Stimulated activated CD4-positive, alpha-beta T cell treated with anti-CD3 and anti-CD28 coated beads, Interleukin-15, amount 100 ng/mL, for 48 hours (primary cell): ENCODE results near the gene CDHR3.

Source experiments
- DNase-seq, 2 donors: peaks; one replicate each; pipeline ENCODE4 v3.0.0-alpha.2; 2020; ENCODE audit warnings: low read depth in 2 of 2

CDHR3 gene

DNA sequence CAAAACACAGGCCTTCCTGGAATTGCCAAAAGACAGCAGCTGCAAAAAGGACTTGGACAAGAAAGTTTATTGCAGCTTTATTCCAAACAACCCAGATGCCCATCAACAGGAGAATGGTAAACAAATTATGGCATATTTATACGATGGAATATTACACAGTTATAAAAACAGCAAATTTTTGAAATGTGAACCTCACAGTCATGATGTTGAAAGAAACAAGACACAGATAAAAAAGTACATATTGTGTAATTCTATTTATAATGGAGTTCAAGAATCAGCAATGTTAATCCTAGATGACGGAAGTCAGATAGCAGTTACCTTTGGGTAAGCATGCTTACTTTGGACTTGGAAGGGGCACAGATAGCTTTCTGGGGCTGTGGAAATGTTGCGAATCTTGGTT lies 104.6 kb downstream of the CDHR3 start:
- DNase-seq: no peak

GRCh38 chr7:106068538-106068961 lies 105.5 kb downstream of the CDHR3 start:
- no peak for DNase-seq

DNA sequence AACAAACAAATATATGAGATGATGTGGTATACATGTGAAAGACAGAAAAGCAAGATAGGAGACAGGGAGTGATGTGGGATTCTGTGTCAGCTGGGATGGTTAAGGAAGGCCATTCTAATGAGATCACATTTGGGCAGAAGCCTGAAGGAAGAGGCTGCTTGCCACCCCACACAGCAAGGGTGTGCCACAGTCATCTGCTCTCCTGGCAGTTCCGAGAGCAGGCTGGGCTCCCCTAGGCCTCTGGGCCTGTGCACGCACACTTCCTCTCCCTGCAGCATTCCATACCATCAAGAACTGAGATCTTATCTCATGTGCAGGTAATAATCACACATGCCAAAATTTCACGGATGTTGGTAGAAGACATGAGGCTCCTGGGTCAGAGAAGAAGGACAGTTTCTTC lies 105.9 kb downstream of the CDHR3 start:
- no peak for DNase-seq

DNA sequence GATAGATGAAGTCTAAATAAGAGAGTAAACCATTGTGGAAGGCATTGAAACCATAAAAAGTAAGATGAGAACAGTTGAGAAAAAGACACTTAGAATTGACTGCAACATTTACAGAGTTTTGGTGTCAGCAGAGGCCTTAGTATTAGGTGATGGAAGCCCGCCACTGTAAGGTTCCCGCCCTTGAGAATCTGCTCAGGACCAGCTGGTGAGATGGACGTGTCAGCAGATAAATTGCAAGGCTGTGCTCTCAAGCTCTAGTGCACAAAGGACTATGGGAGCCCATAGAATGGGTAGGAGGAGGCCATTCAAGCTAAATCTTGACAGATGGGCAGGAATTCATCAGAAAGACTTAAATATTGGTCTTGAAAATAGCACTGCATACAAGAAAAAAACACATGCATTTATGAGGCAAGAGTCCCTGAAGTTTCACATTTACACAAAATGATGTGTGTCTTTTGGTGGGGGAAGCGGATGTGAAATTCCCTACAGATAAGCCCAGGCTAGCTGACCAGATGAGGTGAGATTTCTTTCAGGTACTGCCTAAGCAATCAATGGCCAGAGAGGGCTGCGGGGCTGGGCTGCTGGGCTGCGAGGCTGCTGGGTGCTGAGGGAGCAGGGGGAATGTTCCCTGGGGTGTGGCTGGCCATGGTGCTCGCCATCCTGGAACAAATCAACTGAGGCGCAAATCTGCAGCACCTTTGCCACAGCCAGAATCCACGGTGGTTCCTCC lies 106.6 kb downstream of the CDHR3 start:
- no peak for DNase-seq

DNA sequence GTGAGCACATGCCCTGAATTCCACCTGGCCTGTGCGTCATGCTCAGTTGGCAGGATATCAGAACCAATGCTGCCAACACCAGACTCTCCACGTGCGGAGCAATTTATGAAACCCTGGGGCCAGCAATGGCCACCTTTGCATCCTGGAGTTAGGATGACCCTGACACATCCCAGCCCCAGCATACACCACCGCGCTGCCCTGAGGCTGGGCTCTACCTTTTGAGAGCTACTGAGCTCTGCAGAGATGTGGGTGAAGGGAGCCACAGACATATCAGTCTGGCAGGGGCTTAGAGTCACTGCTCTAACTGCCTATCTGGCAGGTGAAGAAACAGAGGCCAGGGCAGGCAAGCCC lies 107.1 kb downstream of the CDHR3 start:
- DNase-seq: no peak

GRCh38 chr7:106070567-106071254 lies 107.6 kb downstream of the CDHR3 start:
- no peak for DNase-seq

- no peak for DNase-seq
Measured at GRCh38 chr7:106071356-106071998, 108.4 kb downstream of the CDHR3 start.

GRCh38 chr7:106071999-106072714 lies 109.1 kb downstream of the CDHR3 start:
- no peak for DNase-seq

- no peak for DNase-seq
Measured at GRCh38 chr7:106072715-106073091, 109.6 kb downstream of the CDHR3 start.

- no peak for DNase-seq
Measured at GRCh38 chr7:106073701-106074100, 110.6 kb downstream of the CDHR3 start.

DNA sequence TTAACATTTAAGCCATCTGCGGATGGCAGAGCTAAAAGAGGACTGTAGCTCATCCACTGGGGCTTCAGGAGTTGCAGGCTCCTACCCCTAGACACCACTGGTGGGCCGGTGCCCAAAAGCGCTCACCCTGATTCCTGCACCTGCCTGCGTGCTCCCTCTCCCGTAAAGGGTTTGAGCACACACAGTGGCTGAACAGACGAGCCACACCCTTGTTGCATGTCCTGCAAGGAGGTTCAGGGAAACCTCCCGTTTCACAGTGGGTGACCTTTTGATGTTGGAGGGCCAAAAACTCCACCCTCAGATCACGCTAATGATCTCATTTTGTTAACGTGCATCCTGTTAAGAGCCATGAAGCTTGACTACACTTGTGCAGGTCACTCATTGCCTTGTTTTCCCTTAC lies 111.2 kb downstream of the CDHR3 start:
- DNase-seq: no peak

DNA sequence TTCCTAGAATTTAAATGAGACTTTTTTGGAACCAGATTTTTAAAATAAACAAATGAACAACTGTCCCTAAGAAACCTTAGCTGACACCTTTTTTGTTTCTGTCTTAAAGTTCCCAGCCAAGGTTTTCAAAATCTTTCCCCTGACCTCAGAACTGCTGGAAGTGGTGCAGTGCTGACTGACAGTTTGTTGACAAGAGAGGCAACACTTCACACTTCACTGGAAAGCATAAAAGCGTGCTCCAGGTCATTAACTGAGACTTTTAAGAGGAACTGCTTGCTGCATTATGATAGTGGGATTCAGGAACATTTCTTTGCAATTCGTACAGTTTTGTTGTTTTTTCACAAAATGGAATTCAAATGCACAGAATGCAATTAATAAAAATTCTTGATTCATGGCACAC lies 112.9 kb downstream of the CDHR3 start:
- no peak for DNase-seq

DNA sequence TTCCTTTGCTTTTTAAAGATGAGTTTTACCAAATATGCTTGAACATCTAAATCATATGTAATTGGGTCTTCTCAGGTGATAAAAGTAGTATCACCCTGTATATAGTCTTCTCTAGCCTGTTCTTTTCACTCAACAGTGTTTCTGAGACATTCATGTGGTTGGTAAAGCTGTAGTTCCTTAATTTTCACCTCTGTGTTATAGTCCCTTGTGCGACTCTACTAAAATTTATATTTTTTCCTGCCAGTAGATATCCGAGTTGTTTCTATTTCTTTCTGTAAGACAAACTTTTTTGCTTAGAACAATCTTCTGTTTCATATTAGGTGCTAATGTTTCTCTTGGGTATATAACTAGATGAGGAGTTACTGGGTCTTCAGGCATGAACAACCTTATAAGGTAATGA lies 113.5 kb downstream of the CDHR3 start:
- DNase-seq: no peak

- no peak for DNase-seq
Measured at GRCh38 chr7:106080300-106080987, 117.4 kb downstream of the CDHR3 start.

DNA sequence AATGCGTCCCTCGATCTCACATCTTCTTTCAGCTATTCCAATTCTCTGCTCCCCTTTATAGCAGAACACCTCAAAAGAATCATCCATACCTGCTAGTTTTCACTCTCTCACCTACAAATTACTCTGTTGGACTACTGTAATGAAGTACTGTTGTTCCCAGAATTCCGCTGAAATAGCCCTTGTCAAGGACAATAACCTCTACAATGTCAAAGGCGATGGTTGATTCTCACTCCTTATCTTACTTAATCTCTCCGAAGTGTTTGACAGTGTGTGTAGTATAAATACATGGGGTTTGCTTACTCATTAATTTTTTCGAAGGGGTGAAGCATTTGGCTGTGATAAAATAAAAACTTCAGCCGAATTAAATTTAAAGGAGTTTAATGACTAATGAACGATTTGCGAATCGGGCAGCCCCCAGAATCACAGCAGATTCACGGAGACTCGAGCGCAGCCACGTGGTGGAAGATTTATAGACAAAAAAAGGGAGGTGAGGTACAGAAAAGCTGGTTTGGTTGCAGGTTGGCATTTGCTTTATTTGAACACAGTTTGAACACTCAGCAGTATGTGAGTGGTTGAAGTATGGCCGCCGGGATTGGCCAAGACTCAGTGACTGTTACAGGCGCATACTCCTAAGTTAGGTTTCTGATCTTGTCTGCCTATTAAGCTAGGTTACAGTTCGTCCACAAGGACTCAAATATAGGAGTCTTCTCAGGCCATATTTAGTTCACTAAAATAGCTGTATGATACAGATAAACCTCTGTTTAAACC lies 119.2 kb downstream of the CDHR3 start:
- DNase-seq: no peak
